22Rv1 (cell line): ENCODE data around the gene KIAA0825.

ENCODE experiments used
- ZFX ChIP-seq: fragments of 450-650 bp; IDR thresholded peaks from 2 replicates; pipeline ENCODE4 v1.6.1; 2017; ENCODE audit warnings: antibody characterized with exemption, borderline replicate concordance
- TF ChIP-seq, protein P1 (sequence below): fragments of 450-650 bp; IDR thresholded peaks from 2 replicates; pipeline ENCODE4 v1.5.1; 2017; ENCODE audit warnings: mild to moderate bottlenecking

DNA sequence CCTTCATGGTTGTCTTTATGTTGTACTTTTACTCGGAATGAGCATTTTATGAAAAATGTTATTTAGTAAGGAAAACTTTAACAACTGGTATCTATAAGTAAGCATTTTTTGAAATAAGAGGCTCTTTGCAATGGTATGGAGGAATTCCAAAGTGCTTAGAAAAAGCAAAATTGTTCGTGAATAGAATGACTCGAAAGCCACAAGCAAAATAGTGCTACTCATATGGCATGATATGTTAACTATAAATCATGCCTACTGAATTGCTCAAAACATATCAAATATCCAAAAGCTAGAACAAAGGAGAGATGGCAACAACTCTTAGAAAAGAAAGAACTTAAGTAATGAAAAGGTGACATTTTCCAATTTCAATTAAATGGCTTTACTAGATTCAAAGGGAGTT lies 216.3 kb downstream of the KIAA0825 start:
- TF ChIP-seq, protein P1, sequence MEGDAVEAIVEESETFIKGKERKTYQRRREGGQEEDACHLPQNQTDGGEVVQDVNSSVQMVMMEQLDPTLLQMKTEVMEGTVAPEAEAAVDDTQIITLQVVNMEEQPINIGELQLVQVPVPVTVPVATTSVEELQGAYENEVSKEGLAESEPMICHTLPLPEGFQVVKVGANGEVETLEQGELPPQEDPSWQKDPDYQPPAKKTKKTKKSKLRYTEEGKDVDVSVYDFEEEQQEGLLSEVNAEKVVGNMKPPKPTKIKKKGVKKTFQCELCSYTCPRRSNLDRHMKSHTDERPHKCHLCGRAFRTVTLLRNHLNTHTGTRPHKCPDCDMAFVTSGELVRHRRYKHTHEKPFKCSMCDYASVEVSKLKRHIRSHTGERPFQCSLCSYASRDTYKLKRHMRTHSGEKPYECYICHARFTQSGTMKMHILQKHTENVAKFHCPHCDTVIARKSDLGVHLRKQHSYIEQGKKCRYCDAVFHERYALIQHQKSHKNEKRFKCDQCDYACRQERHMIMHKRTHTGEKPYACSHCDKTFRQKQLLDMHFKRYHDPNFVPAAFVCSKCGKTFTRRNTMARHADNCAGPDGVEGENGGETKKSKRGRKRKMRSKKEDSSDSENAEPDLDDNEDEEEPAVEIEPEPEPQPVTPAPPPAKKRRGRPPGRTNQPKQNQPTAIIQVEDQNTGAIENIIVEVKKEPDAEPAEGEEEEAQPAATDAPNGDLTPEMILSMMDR, result no peak
- TF ChIP-seq ZFX, result no peak
